DOHH2 (cell line): ENCODE results near the gene OLR1.

Experiments used
- EZH2phosphoT487 ChIP-seq: fragments of 200-600 bp; sonication (generic); IDR thresholded peaks from 2 replicates; pipeline ENCODE4 v1.6.1; 2017; ENCODE audit warnings: borderline replicate concordance, mild to moderate bottlenecking, antibody characterized with exemption, low read length, moderate library complexity, mixed read lengths
- TF ChIP-seq, protein P1 (sequence below): fragments of 200-600 bp; sonication (generic); IDR thresholded peaks from one replicate; pipeline ENCODE4 v1.5.1; 2014; ENCODE audit warnings: antibody characterized with exemption, mild to moderate bottlenecking, low read depth, low read length; ENCODE audit not compliant: poor library complexity, severe bottlenecking

DNA sequence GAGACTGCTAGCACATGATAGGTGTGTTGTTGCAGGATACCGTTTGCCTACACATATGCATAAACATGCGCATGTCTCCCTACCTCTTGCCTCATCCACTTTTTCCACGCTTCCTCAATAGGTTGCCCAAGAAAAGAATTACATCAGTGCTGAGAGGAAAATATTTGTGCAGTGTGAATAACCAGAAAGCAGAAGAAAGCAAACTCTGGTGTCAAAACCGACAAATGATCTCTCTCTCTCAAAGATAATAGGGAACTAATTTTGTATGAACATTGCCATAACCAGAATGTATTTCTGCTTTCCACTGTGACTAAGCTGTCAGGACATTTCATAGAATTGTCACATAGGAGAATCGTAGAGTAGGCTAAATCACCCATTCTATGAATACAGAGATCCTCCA, 43.2 kb downstream of the OLR1 start:
- TF ChIP-seq, protein P1, sequence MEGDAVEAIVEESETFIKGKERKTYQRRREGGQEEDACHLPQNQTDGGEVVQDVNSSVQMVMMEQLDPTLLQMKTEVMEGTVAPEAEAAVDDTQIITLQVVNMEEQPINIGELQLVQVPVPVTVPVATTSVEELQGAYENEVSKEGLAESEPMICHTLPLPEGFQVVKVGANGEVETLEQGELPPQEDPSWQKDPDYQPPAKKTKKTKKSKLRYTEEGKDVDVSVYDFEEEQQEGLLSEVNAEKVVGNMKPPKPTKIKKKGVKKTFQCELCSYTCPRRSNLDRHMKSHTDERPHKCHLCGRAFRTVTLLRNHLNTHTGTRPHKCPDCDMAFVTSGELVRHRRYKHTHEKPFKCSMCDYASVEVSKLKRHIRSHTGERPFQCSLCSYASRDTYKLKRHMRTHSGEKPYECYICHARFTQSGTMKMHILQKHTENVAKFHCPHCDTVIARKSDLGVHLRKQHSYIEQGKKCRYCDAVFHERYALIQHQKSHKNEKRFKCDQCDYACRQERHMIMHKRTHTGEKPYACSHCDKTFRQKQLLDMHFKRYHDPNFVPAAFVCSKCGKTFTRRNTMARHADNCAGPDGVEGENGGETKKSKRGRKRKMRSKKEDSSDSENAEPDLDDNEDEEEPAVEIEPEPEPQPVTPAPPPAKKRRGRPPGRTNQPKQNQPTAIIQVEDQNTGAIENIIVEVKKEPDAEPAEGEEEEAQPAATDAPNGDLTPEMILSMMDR = no peak
- TF ChIP-seq EZH2phosphoT487 = no peak
